ENCODE results near the gene BLTP2. TPM values are rescaled to one million over a fixed set of nuclear protein-coding genes. Genes with fewer than 3 reads are reported as not detected.
"Not testable (repeated sequence)": the region's sequence is repeated elsewhere in the genome, so short reads cannot be mapped to it uniquely, and the experiment has no call there.

Gene BLTP2
- total RNA-seq, 2 experiments from 2014 or later = 127 to 133 TPM

- Mint-ChIP-seq H3K36me3 (peaks cover 44% of the 10 kb centered on the region), H3K27me3 (no peaks in the 10 kb centered on the region), H3K4me3 (no peak overlapping the region), H3K9me3 (no peaks in the 10 kb centered on the region), H3K4me1 (ENCODE audit: low read depth) (peaks cover 5% of the 10 kb centered on the region), H3K27ac (no peak overlapping the region)
- intact Hi-C loops (cut with micrococcal nuclease) = no loop called here
- DNase-seq = no peak
- ChIA-PET CTCF (interaction anchor here (1.1 to 1.3 kb wide), 2 partner anchors 14 to 29 kb away, joined by 3 read pairs; partner anchors contain the start of gene BLTP2), POLR2A (no interaction called here)
These were observed 28.7 kb downstream of the BLTP2 start for GRCh38 chr17:28616281-28616680.

GRCh38 chr17:28615260-28615940, 29.6 kb downstream of the BLTP2 start:
- no peaks in the 10 kb centered on the region for H3K27me3 Mint-ChIP-seq
- intact Hi-C loops (cut with micrococcal nuclease) = no loop called here
- H3K4me3 Mint-ChIP-seq = no peak overlapping the region
- H3K9me3 Mint-ChIP-seq = no peaks in the 10 kb centered on the region
- H3K4me1 Mint-ChIP-seq (ENCODE audit: low read depth) = peaks cover 5% of the 10 kb centered on the region
- H3K36me3 Mint-ChIP-seq = peaks cover 42% of the 10 kb centered on the region
- ChIA-PET POLR2A (no interaction called here), CTCF (interaction anchor here (0.9 to 1.1 kb wide), 2 partner anchors 30 to 122 kb away, joined by 3 to 5 read pairs; partner anchors contain the start of gene BLTP2)
- DNase-seq = no peak
- no peak overlapping the region for H3K27ac Mint-ChIP-seq

DNA sequence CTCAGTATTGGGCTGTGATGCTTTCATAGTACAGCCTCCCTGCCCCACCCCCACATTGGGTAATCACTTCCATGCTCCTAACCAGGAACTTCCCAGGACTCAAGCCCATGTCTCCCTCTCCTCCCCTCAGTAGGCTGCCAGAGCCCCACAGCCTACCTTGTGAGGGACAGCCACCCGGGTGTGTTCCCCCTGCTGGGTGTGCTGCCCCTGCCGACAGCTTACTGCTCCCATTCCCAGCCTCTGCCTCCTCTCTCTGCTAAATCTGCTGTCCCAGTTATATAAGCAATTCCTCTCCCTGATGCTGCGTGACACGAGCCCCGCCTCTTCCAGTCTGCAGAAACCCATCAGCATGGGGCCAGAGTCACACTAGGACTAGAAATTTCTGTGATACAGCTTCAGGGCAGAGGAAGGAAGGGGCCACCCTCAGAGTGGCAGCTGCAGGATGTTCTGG, 31.0 kb downstream of the BLTP2 start, which contains the start of gene RSKR:
Gene RSKR, minus strand, starts transcription at position 255 of the 451 bp plus-strand sequence. Its CDS starts 24 bp downstream, at position 231.
- no peaks in the 10 kb centered on the region for H3K27me3 Mint-ChIP-seq
- no peak within 1 kb of the TSS for H3K4me3 Mint-ChIP-seq
- peaks cover 36% of the 10 kb centered on the region for H3K36me3 Mint-ChIP-seq
- ChIA-PET CTCF (interaction anchor here (0.5 to 2.0 kb wide), 9 partner anchors 14 to 120 kb away, joined by 3 to 16 read pairs (median 7); partner anchors contain the start of gene BLTP2), POLR2A (interaction anchor here (0.5 kb wide), 1 partner anchor 238 kb away, joined by 3 read pairs; no protein-coding TSS in a partner anchor)
- H3K9me3 Mint-ChIP-seq = no peaks in the 10 kb centered on the region
- intact Hi-C loops (cut with micrococcal nuclease) = loop anchor here (2.0 to 5.0 kb wide), 2 partner anchors 67 to 119 kb away; no protein-coding TSS in a partner anchor
- peaks cover 5% of the 10 kb centered on the region for H3K4me1 Mint-ChIP-seq (ENCODE audit: low read depth)
- no peak for DNase-seq
- H3K27ac Mint-ChIP-seq = no peak within 1 kb of the TSS

DNA sequence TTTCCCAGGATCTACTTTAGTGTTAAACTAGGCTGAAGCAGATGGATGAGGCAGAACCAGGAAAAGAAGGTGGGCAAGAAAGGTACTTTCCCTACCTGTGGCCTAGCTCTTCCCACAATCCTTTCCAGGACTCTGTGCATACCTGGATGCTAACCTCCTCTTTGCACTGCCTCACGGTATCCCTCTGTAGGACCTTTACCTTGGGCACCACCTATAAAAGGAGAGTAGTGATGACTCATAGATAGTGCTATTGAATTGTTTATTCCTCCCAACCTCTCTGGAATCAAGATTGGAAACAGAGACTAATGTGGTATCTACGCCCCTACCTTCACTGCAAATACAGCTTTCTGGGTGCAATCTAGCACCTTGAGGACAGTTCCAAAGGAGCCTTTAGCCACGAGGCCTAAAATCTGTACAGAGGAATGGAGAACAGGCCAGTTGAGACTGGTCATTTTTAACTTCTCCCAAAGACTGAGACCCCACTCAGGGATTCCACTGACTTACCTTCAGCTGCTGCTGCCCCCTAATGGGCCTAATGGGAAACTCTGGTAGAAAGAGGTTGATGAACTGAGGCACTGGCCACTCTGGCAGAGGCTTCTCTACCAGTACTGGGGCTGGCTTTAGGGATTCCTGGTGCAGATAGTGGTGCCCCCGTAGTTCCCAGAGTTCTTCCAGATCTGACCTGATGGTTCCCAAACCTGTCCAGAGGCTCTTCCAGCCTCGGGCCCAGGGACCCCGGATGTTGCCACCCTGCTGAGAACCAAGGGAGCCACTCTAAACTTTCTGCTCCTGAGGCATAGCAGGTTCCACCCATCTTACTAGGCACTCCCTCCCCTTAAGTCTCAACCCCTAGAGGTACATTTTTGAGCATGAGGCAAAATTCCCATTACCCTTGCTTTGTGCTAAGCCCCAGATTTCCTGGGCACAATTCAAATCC, 31.8 kb downstream of the BLTP2 start:
- no peaks in the 10 kb centered on the region for H3K27me3 Mint-ChIP-seq
- no peaks in the 10 kb centered on the region for H3K9me3 Mint-ChIP-seq
- no peak overlapping the region for H3K27ac Mint-ChIP-seq
- intact Hi-C loops (cut with micrococcal nuclease) = loop anchor here (2.0 to 5.0 kb wide), 2 partner anchors 66 to 118 kb away; no protein-coding TSS in a partner anchor
- H3K4me3 Mint-ChIP-seq = no peak overlapping the region
- ChIA-PET CTCF (interaction anchor here (0.5 to 2.0 kb wide), 18 partner anchors 13 to 275 kb away, joined by 3 to 16 read pairs (median 4); partner anchors contain the start of gene BLTP2), POLR2A (interaction anchor here (0.5 to 1.6 kb wide), 2 partner anchors 42 to 239 kb away, joined by 3 to 5 read pairs; partner anchors contain the start of gene PIGS)
- H3K4me1 Mint-ChIP-seq (ENCODE audit: low read depth) = peaks cover 5% of the 10 kb centered on the region
- H3K36me3 Mint-ChIP-seq = peaks cover 33% of the 10 kb centered on the region
- peak; percentile 32 for DNase-seq

GRCh38 chr17:28612531-28612930, 32.4 kb downstream of the BLTP2 start:
- peaks cover 5% of the 10 kb centered on the region for H3K4me1 Mint-ChIP-seq (ENCODE audit: low read depth)
- DNase-seq = no peak
- H3K36me3 Mint-ChIP-seq = peaks cover 33% of the 10 kb centered on the region
- POLR2A ChIA-PET = interaction anchor here (1.6 to 3.2 kb wide), 2 partner anchors 13 to 41 kb away, joined by 5 to 7 read pairs; partner anchors contain the start of gene PIGS
- H3K27ac Mint-ChIP-seq = no peak overlapping the region
- no peaks in the 10 kb centered on the region for H3K27me3 Mint-ChIP-seq
- CTCF ChIA-PET = interaction anchor here (0.7 to 2.0 kb wide), 15 partner anchors 13 to 275 kb away, joined by 3 to 16 read pairs (median 5); partner anchors contain the start of gene BLTP2
- H3K9me3 Mint-ChIP-seq = no peaks in the 10 kb centered on the region
- H3K4me3 Mint-ChIP-seq = no peak overlapping the region
- intact Hi-C loops (cut with micrococcal nuclease) = loop anchor here (2.0 to 5.0 kb wide), 2 partner anchors 65 to 118 kb away; no protein-coding TSS in a partner anchor

- DNase-seq = no peak
- H3K27me3 Mint-ChIP-seq = no peaks in the 10 kb centered on the region
- H3K4me3 Mint-ChIP-seq = no peak overlapping the region
- ChIA-PET CTCF (interaction anchor here (0.8 to 2.0 kb wide), 6 partner anchors 19 to 115 kb away, joined by 3 to 9 read pairs (median 4); partner anchors contain the start of genes BLTP2 and PIGS), POLR2A (interaction anchor here (0.9 to 3.2 kb wide), 3 partner anchors 11 to 42 kb away, joined by 3 to 7 read pairs (median 6); no protein-coding TSS in a partner anchor)
- peaks cover 5% of the 10 kb centered on the region for H3K4me1 Mint-ChIP-seq (ENCODE audit: low read depth)
- H3K27ac Mint-ChIP-seq = no peak overlapping the region
- peaks cover 23% of the 10 kb centered on the region for H3K36me3 Mint-ChIP-seq
- intact Hi-C loops (cut with micrococcal nuclease) = loop anchor here (5.0 kb wide), 1 partner anchor 63 kb away; no protein-coding TSS in a partner anchor
- no peaks in the 10 kb centered on the region for H3K9me3 Mint-ChIP-seq
These were observed 34.6 kb downstream of the BLTP2 start for GRCh38 chr17:28610376-28610775.

GRCh38 chr17:28604031-28604430, 40.9 kb downstream of the BLTP2 start:
- H3K4me3 Mint-ChIP-seq; H3K36me3 Mint-ChIP-seq; H3K27ac Mint-ChIP-seq; H3K4me1 Mint-ChIP-seq (ENCODE audit: low read depth); H3K9me3 Mint-ChIP-seq; intact Hi-C loops (cut with micrococcal nuclease); CTCF ChIA-PET; POLR2A ChIA-PET; DNase-seq; H3K27me3 Mint-ChIP-seq: not testable (repeated sequence)

GRCh38 chr17:28599311-28600184, 45.4 kb downstream of the BLTP2 start:
- H3K27ac Mint-ChIP-seq = peak overlapping the region; percentile 93
- intact Hi-C loops (cut with micrococcal nuclease) = loop anchor here (1.0 to 5.0 kb wide), 6 partner anchors 20 to 353 kb away; partner anchors contain the start of genes BLTP2, PHF12, PROCA1 and SUPT6H
- H3K36me3 Mint-ChIP-seq = peaks cover 13% of the 10 kb centered on the region
- H3K9me3 Mint-ChIP-seq = no peaks in the 10 kb centered on the region
- peak; percentile 87 for DNase-seq
- H3K4me1 Mint-ChIP-seq (ENCODE audit: low read depth) = peaks cover 21% of the 10 kb centered on the region
- ChIA-PET POLR2A (interaction anchor here (0.6 to 2.4 kb wide), 21 partner anchors 8 to 298 kb away, joined by 3 to 28 read pairs (median 4); partner anchors contain the start of genes ALDOC, BLTP2, PIGS and PROCA1), CTCF (interaction anchor here (0.6 to 1.6 kb wide), 7 partner anchors 13 to 50 kb away, joined by 3 to 7 read pairs (median 5); partner anchors contain the start of gene PIGS)
- H3K27me3 Mint-ChIP-seq = no peaks in the 10 kb centered on the region
- peak overlapping the region; percentile 93 for H3K4me3 Mint-ChIP-seq

GRCh38 chr17:28598799-28599310, 46.1 kb downstream of the BLTP2 start, which contains the start of gene SPAG5:
Gene SPAG5, minus strand, starts transcription at chr17:28599025. Its CDS starts 79 bp downstream, at chr17:28598946.
- H3K4me1 Mint-ChIP-seq (ENCODE audit: low read depth) = peaks cover 21% of the 10 kb centered on the region
- POLR2A ChIA-PET = interaction anchor here (0.6 to 2.4 kb wide), 17 partner anchors 8 to 297 kb away, joined by 3 to 28 read pairs (median 6); partner anchors contain the start of genes ALDOC, BLTP2, PIGS and PROCA1
- H3K9me3 Mint-ChIP-seq = no peaks in the 10 kb centered on the region
- peak within 1 kb of the TSS; percentile 93 for H3K4me3 Mint-ChIP-seq
- CTCF ChIA-PET = interaction anchor here (0.6 to 1.6 kb wide), 7 partner anchors 14 to 50 kb away, joined by 3 to 7 read pairs (median 5); partner anchors contain the start of gene PIGS
- intact Hi-C loops (cut with micrococcal nuclease) = loop anchor here (1.0 to 5.0 kb wide), 6 partner anchors 20 to 353 kb away; partner anchors contain the start of genes BLTP2, PHF12, PROCA1 and SUPT6H
- H3K27me3 Mint-ChIP-seq = no peaks in the 10 kb centered on the region
- DNase-seq = peak; percentile 97
- H3K27ac Mint-ChIP-seq = peak within 1 kb of the TSS; percentile 93
- peaks cover 11% of the 10 kb centered on the region for H3K36me3 Mint-ChIP-seq

GRCh38 chr17:28598389-28598788, 46.6 kb downstream of the BLTP2 start:
- CTCF ChIA-PET = interaction anchor here (0.8 to 1.5 kb wide), 5 partner anchors 14 to 519 kb away, joined by 3 to 6 read pairs (median 5); partner anchors contain the start of genes ALDOC and PIGS
- no peaks in the 10 kb centered on the region for H3K9me3 Mint-ChIP-seq
- no peak for DNase-seq

More at GRCh38 chr17:28598389-28598788, 46.6 kb downstream of the BLTP2 start:
- H3K4me3 Mint-ChIP-seq = peak overlapping the region; percentile 93
- peaks cover 21% of the 10 kb centered on the region for H3K4me1 Mint-ChIP-seq (ENCODE audit: low read depth)
- H3K27me3 Mint-ChIP-seq = no peaks in the 10 kb centered on the region
- POLR2A ChIA-PET = interaction anchor here (1.3 to 2.4 kb wide), 4 partner anchors 15 to 64 kb away, joined by 4 to 28 read pairs (median 9); partner anchors contain the start of genes BLTP2, PIGS, SDF2 and SUPT6H
- peak overlapping the region; percentile 93 for H3K27ac Mint-ChIP-seq
- intact Hi-C loops (cut with micrococcal nuclease) = loop anchor here (2.0 to 5.0 kb wide), 2 partner anchors 112 to 354 kb away; partner anchors contain the start of genes PHF12 and PROCA1
- H3K36me3 Mint-ChIP-seq = peaks cover 11% of the 10 kb centered on the region

Measured in activated CD4-positive, alpha-beta memory T cell treated with anti-CD3 and anti-CD28 coated beads for 36 hours (primary cell).